ENCODE measurements around the gene CLIP2.
"Not testable (repeated sequence)": the region's sequence is repeated elsewhere in the genome, so short reads cannot be mapped to it uniquely, and the experiment has no call there.

Gene CLIP2

DNA sequence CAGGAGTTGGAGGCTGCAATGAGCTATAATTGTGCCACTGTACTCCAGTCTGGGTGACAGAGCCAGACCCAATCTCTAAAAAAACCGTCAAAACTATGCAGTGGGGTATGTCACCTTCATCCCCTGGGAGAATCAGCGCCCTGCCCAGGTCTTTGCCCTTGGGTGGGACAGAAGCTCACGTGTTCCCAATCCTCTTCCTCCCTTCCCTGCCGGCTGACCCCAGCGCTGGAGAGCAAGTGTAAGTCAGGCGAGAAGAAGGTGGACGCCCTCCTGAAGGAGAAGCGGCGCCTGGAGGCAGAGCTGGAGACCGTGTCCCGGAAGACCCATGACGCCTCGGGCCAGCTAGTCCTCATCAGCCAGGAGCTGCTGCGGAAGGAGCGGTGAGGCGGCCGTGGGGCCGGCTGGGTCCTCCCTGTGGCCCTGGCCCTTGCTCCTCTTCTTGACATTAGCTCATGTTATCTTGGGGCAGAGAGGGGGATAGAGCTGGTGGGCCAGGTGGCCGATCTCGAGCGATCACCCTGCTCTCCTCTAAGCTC is 99.7 kb downstream of the CLIP2 start:
- TF ChIP-seq, protein P1, sequence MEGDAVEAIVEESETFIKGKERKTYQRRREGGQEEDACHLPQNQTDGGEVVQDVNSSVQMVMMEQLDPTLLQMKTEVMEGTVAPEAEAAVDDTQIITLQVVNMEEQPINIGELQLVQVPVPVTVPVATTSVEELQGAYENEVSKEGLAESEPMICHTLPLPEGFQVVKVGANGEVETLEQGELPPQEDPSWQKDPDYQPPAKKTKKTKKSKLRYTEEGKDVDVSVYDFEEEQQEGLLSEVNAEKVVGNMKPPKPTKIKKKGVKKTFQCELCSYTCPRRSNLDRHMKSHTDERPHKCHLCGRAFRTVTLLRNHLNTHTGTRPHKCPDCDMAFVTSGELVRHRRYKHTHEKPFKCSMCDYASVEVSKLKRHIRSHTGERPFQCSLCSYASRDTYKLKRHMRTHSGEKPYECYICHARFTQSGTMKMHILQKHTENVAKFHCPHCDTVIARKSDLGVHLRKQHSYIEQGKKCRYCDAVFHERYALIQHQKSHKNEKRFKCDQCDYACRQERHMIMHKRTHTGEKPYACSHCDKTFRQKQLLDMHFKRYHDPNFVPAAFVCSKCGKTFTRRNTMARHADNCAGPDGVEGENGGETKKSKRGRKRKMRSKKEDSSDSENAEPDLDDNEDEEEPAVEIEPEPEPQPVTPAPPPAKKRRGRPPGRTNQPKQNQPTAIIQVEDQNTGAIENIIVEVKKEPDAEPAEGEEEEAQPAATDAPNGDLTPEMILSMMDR (IDR thresholded peaks at IDR 0.05; ENCODE audit: borderline replicate concordance, insufficient read depth, low read depth, low read length): no peak

DNA sequence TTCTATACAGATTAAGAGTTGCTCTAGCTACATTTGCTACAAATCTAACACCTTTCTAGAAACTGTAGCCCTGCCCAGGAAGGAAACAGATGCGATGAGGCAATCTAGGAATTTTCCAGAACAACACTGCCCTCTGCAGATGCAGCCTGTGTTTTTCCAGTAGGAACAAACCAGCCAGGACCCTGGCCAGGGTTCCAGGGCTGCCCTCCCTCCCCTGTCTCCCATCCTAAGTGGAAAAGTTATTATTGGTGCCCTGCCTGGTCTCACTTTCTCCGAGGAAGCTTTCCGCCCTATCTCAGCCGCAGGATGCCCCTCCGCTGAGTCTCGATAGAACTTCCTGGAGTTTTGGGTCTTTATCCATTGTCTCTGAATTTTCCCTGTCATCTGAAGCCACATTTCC is 104.5 kb downstream of the CLIP2 start:
- not testable (repeated sequence) for H3K4me3 ChIP-seq (ENCODE audit: low read depth, low read length)

More for the DNA sequence above, 99.7 kb downstream of the CLIP2 start:
- H3K4me3 ChIP-seq (ENCODE audit: low read depth, low read length): no peak overlapping the region

DNA sequence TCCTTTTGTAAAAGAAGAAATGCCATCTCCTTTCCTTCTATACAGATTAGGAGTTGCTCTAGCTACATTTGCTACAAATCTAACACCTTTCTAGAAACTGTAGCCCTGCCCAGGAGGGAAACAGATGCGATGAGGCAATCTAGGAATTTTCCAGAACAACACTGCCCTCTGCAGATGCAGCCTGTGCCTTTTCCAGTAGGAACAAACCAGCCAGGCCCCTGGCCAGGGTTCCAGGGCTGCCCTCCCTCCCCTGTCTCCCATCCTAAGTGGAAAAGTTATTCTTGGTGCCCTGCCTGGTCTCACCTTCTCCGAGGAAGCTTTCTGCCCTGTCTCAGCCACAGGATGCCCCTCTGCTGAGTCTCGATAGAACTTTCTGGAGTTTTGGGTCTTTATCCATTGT is 105.4 kb downstream of the CLIP2 start:
- not testable (repeated sequence) for H3K4me3 ChIP-seq (ENCODE audit: low read depth, low read length)

DNA sequence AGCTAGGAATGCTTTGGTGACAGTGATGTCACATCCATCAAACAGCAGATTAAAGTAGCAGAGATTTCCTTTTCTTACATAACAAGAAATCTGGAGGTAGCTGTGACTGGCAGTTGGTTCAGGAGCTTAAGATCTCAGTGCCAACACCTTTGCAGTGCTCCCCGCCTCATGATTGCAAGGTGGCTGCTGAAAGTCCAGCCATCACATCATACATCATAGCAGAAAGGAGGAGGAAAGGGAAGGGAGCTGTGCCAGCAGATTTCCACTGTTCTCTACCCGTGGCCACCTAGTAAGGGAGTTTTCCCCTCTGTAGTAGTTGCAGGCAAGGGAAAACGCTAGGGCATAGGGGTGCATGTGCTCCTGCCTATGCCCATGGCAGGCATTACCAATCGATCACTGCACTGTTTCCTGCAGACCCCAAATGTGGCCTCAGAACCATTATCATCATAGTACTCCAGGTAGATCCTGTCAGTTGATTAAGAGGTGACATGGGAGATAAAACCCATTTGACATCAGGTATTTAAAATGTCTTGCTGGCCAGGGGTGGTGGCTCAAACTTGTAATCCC is 106.6 kb downstream of the CLIP2 start:
- no peak overlapping the region for H3K4me3 ChIP-seq (ENCODE audit: low read depth, low read length)
- TF ChIP-seq, protein P1 (IDR thresholded peaks at IDR 0.05; ENCODE audit: borderline replicate concordance, insufficient read depth, low read depth, low read length): no peak

DNA sequence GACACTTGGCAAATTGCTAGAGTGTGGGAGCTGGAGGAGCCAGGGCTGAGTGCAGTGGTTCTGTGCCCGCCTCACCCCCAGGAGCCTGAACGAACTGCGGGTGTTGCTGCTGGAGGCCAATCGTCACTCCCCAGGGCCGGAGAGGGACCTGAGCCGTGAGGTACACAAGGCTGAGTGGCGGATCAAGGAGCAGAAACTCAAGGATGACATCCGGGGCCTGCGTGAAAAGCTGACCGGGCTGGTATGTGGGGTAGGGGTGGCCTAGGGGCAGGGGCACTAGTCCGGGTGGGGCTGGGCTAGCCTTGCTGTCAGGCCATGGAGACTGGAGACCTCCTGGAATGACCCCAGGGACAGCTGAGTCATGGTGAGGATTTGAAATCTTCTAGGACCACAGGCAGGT is 107.8 kb downstream of the CLIP2 start:
- H3K4me3 ChIP-seq (ENCODE audit: low read depth, low read length): no peak overlapping the region
- TF ChIP-seq, protein P1 (IDR thresholded peaks at IDR 0.05; ENCODE audit: borderline replicate concordance, insufficient read depth, low read depth, low read length): no peak

DNA sequence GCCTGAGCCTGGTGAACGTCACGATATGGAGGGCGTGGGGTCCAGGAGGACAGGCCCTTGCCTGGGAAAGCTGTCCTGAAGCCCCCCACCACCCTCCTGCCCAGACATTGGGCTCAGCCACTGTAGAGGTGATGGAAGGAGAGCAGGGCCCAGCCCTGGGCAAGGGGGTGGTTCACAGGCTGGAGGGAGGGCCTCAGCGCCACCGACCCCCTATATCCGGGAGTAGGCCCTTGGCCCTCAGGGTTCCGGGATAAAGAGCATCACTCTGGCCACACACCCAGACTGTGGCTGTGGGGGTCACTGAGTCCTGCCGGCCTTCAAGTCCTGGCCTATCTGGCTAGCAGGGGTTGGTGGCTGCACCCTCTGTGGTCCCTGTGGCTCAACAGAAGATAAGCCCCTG is 109.2 kb downstream of the CLIP2 start:
- TF ChIP-seq, protein P1 (IDR thresholded peaks at IDR 0.05; ENCODE audit: borderline replicate concordance, insufficient read depth, low read depth, low read length): no peak
- no peak overlapping the region for H3K4me3 ChIP-seq (ENCODE audit: low read depth, low read length)

DNA sequence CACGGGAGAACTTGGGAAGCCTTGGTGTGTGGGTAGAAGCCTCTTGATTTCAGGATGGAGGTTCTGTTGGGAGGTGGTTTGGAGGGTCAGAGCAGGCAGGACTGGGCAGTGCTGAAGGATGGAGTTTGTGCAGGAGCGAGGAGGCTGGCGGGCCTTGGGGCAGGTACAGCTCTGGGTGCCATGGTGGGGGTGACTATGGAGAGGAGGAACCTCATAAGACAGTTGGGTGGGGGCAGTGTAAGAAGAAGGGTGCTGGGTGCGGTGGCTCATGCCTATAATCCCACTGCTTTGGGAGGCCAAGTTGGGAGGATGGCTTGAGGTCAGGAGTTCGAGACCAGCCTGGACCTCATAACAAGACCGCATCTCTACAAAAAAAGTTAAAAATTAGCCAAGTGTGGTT is 109.8 kb downstream of the CLIP2 start:
- H3K4me3 ChIP-seq (ENCODE audit: low read depth, low read length): no peak overlapping the region
- TF ChIP-seq, protein P1 (IDR thresholded peaks at IDR 0.05; ENCODE audit: borderline replicate concordance, insufficient read depth, low read depth, low read length): no peak

DNA sequence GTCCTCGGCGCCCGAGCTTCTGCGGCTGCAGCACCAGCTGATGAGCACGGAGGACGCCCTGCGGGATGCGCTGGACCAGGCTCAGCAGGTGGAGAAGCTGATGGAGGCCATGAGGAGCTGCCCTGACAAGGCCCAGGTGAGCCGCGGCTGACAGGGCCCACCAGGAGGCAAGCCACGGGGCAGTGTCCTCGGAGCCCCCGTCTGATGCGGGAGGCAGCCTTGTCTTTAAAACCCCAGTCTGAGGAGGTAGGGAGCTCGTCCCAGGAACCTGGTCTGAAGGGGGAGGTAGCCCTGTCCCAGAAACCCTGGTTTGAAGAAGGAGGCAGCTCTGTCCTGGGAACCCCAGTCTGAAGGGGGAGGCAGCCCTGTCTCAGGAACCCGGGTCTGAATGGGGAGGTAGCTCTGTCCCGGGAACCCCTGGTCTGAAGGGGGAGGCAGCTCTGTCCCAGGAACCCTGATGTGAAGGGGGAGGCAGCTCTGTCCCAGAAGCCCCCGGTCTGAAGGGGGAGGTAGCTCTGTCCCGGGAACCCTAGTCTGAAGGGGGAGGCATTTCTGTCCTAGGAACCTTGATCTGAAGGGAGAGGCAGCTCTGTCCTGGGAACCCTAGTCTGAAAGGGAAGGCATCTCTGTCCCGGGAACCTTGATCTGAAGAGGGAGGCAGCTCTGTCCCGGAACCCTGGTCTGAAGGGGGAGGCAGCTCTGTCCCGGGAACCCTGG is 111.4 kb downstream of the CLIP2 start:
- H3K4me3 ChIP-seq (ENCODE audit: low read depth, low read length): no peak overlapping the region
- TF ChIP-seq, protein P1 (IDR thresholded peaks at IDR 0.05; ENCODE audit: borderline replicate concordance, insufficient read depth, low read depth, low read length): no peak
